AG04450 (cell line): ENCODE data around the gene NF1. TPM values are rescaled to one million over a fixed set of nuclear protein-coding genes. Genes with fewer than 3 reads are reported as not detected.
"Not testable (repeated sequence)": the region's sequence is repeated elsewhere in the genome, so short reads cannot be mapped to it uniquely, and the experiment has no call there.

Source experiments
- CTCF ChIA-PET: fragments of 300-600, 350-600 bp; formaldehyde crosslinking; extraction: SDS; loops from one replicate; lab custom pipeline; 2022; ENCODE audit warnings: antibody characterized with exemption, inconsistent platforms; lab: Charles Lee
- POLR2A ChIA-PET: fragments of 350-600 bp; formaldehyde crosslinking; extraction: SDS; loops from one replicate; lab custom pipeline; 2021; ENCODE audit warnings: antibody characterized with exemption, inconsistent platforms; lab: Yijun Ruan, JAX
- DNase-seq: peaks from one replicate; pipeline ENCODE4 v3.0.0-alpha.2; 2011; ENCODE audit warnings: low read depth, low spot score
- H3K27ac ChIP-seq: one replicate; pipeline ENCODE4 v1.5.1; 2012; ENCODE audit warnings: low read depth, low read length, control low read depth
- H3K27me3 ChIP-seq: one replicate; pipeline ENCODE4 v1.6.0; 2012; ENCODE audit warnings: low read length; ENCODE audit not compliant: control insufficient read depth, insufficient read depth
- H3K4me3 ChIP-seq: 2 replicates; pipeline ENCODE4 v1.5.1; 2011; ENCODE audit warnings: mild to moderate bottlenecking, low read depth, low read length, control low read depth
- H3K9me3 ChIP-seq: 2 replicates; pipeline ENCODE4 v1.5.1; 2012; ENCODE audit warnings: low read length; ENCODE audit not compliant: control insufficient read depth, insufficient read depth
- CTCF ChIP-seq: IDR thresholded peaks from 2 replicates; pipeline ENCODE4 v1.5.1; 2011; ENCODE audit warnings: low read depth, low read length, control low read depth, inconsistent platforms
- polyA plus RNA-seq: library from polyadenylated mRNA; depleted of rRNA; stranded (reverse); fragments of >200 nt; gene quantifications from 2 replicates; pipeline ENCODE4 v1.2.3, GENCODE V29; 2011

Gene NF1
- polyA plus RNA-seq, 1 experiment: 60.5 TPM

- Histone ChIP-seq H3K27me3 (no peaks in the 10 kb centered on the region), H3K27ac (no peak overlapping the region), H3K9me3 (no peaks in the 10 kb centered on the region), H3K4me3 (no peak overlapping the region)
- no peak for DNase-seq
- ChIA-PET POLR2A (no interaction called here), CTCF (no interaction called here)
- TF ChIP-seq CTCF: no peak
These were observed 76.9 kb downstream of the NF1 start for GRCh38 chr17:31171701-31172100.

GRCh38 chr17:31172388-31172787 is 77.6 kb downstream of the NF1 start:
- Histone ChIP-seq H3K27me3 (no peaks in the 10 kb centered on the region), H3K9me3 (no peaks in the 10 kb centered on the region), H3K27ac (no peak overlapping the region), H3K4me3 (no peak overlapping the region)
- ChIA-PET CTCF (no interaction called here), POLR2A (no interaction called here)
- no peak for DNase-seq
- no peak for TF ChIP-seq CTCF

- Histone ChIP-seq H3K9me3 (no peaks in the 10 kb centered on the region), H3K27ac (no peak overlapping the region), H3K4me3 (no peak overlapping the region), H3K27me3 (no peaks in the 10 kb centered on the region)
- ChIA-PET POLR2A (no interaction called here), CTCF (no interaction called here)
- TF ChIP-seq CTCF: no peak
- DNase-seq: no peak
These were observed 79.4 kb downstream of the NF1 start for GRCh38 chr17:31174215-31174614.

- ChIA-PET CTCF (interaction anchor here (0.6 kb wide), 1 partner anchor 192 kb away, joined by 9 read pairs; no protein-coding TSS in a partner anchor), POLR2A (no interaction called here)
- Histone ChIP-seq H3K4me3 (no peak overlapping the region), H3K27me3 (no peaks in the 10 kb centered on the region), H3K27ac (no peak overlapping the region), H3K9me3 (no peaks in the 10 kb centered on the region)
- DNase-seq: no peak
- no peak for TF ChIP-seq CTCF
These were observed 80.5 kb downstream of the NF1 start for GRCh38 chr17:31175237-31175636.

- DNase-seq, H3K9me3 ChIP-seq, POLR2A ChIA-PET, H3K27me3 ChIP-seq, H3K4me3 ChIP-seq, H3K27ac ChIP-seq: not testable (repeated sequence)
- CTCF ChIA-PET: interaction anchor here (0.6 kb wide), 1 partner anchor 22 kb away, joined by 3 read pairs; no protein-coding TSS in a partner anchor
These were observed 81.4 kb downstream of the NF1 start for GRCh38 chr17:31176143-31176542.

GRCh38 chr17:31178951-31179350 is 84.2 kb downstream of the NF1 start:
- POLR2A ChIA-PET, H3K27ac ChIP-seq, DNase-seq, CTCF ChIA-PET, H3K4me3 ChIP-seq, H3K27me3 ChIP-seq, H3K9me3 ChIP-seq: not testable (repeated sequence)
